Glomerular visceral epithelial cell (primary cell): ENCODE measurements around the gene FAM3B.
A peak's percentile ranks its signal among the peaks of the same experiment; 100 is the strongest.

Experiments used
- DNase-seq: peaks from one replicate; pipeline ENCODE4 v3.0.0-alpha.2; 2016; ENCODE audit errors: extremely low spot score

Gene FAM3B

DNA sequence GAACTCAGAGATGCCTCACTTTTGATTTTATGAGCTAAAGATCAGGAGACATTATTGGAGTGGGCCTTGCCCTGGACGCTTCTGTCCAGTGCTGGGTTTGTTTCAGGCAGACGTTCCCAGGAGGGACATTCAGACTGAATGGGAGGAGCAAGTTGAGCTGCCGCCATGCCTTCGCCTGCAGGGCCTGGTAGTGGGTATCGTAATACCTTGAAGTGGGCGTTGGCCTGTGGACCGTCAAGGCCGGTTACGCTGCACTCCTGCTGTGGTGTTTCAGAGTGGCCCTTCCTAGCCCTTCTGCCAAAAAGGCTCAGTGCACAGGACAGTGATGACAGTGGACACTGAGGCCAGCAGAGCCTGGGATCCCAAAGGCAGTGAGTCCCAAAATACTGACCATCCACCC lies 1.6 kb downstream of the FAM3B start:
- no peak for DNase-seq

DNA sequence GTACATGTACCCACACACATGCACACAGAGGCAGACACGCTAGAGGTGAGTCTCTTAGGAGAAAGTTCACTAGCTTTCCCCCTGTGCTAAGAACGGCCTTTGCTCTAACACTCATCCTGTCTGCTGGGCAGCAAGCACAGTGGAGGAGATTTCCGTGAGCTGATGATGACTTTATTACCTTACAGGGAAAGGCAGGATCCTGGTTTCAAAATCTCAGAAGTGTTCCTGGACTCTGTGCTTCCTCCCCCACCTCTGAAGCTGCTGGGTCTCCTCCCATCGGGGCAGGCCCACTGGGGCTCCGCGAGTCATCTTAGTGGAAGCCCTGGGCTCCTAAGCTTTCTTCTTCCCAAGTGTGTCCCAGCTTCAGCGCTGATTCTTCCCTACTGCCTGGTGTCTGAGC lies 2.7 kb downstream of the FAM3B start:
- DNase-seq: no peak

DNA sequence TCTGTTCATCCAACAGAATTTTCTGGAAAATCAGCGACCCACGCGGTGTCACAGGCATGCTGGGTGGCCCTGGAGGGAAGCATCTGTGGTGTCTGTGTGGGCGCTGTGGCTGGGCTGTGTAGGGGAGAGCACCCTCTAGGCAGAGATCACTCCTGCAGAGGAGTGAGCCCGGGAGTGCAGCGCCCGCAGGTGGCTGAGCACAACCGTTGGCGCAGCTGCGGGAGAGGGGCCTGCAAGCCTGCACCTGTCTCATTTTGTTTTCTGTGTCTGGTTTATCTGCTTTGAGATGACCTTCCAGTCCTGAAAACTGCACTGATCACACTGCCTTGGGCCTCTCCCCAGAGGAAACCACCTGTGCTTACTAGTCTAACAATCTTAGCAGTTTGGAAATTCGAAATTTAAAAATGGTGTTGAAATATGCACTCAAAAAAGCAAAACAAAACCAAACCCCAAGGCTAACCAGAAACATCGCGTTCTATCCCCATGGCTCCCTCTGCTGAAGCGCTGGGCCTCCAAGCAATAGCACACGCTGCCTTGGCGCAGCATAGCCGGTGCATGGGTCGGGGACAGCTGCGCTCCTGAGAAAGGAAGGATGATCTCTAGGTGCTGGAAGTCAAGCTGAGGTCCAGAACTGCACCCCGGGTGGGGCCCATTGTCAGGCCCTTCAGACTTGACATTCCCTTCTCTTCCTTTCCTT lies 4.8 kb downstream of the FAM3B start:
- no peak for DNase-seq

- DNase-seq: no peak
Observed at GRCh38 chr21:41321908-41322495, 5.4 kb downstream of the FAM3B start.

DNA sequence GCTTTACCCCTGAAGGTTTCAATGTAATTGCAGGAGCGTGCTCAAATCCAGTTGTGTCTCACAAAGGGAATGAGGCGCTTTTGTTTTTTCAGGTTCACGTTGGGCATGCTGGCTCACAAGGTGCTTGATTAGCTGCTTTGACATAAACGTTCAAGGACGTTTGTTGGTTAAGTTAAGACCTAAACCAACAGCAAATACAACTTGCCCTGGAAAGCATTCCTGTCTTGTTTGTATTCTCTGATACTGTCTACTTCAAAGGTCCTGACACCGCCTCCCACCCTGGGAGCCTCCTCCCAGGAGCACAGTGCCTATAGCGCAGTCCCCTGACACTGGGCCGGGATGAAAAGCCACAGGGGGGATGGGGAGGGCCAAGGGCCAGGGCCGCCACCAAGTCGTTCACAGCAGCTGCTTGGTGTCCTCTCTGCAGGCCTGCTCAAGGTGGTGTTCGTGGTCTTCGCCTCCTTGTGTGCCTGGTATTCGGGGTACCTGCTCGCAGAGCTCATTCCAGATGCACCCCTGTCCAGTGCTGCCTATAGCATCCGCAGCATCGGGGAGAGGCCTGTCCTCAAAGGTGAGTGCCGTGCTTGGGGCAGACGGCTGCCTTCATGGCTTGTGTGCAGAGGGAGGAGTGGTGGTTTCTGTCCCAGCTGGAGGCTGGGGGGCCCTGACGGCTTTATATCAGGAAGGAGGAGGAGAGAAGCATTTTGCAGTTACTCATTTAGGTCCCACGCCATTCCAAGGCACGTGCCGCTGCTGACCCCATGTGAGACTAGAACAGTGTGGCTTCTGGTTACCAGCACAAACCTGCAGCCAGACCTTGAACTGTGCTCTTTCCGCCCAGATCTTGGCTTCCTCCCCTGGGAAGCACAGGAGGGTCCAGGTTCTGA lies 6.1 kb downstream of the FAM3B start:
- no peak for DNase-seq

- DNase-seq: no peak
Observed at GRCh38 chr21:41325138-41325912, 8.7 kb downstream of the FAM3B start.

GRCh38 chr21:41326414-41327080 lies 9.9 kb downstream of the FAM3B start:
- DNase-seq: no peak

- no peak for DNase-seq
Observed at GRCh38 chr21:41327753-41328152, 11.2 kb downstream of the FAM3B start.

DNA sequence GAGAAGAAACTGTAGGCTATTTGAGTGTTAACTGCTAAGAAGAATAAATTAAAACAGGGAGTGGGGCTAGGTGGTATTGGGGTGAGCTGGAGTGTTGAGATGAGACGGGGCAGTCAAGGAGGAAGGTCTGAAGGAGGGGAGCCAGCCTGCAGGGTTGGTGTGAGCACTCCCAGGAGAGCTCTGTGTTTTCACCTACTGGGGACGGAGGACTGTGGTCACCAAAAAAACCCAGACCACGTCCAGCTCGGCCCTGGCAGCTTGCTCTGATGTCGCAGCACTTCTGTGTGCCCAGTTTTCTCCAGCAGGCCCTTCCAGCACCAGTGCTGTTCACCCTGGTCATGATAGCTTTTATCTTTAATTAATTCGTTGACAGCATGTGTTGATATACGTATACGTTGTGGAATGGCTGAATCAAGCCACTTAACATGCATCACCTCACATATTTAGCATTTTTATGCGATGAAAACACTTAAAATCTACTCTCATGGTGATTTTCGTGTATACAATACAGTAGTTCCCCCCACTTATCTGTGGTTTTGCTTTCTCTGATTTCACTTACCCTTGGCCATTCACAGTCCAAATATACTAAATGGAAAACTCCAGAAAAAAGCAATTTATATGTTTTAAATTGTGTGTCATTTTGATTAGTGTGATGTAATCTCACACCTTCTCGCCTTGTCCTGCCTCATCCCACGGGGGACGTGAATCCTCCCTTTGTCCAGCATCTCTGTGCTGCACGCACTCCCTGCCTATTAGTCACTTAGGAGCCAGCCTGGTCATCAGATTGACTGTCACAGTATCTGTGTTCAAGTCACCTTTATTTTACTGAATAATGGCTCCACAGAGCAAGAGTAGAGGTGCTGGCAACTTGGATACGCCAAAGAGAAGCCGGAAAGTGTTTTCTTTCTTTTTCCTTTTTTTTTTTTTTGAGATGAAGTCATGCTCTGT lies 12.3 kb downstream of the FAM3B start:
- DNase-seq: peak; percentile 46

- DNase-seq: no peak
Observed at GRCh38 chr21:41333752-41334151, 17.2 kb downstream of the FAM3B start.

DNA sequence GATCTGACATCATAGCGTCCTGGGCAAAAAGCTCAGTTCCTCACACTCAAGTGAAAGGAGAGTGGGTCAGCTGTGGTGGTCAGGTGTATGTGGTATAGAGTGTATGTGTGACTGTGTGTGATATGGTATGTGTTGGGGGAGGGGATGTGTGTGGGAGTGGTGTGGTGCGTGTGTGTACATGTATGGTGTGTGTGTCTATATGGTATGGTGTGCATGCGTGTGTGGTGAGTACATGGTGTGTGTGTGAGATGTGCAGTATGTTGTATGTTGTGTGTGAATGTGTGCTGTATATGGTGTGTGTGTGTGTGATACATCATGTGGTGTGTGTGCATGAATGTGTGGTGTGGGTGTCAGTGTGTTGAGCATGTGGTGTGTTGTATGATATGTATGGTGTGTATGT lies 20.9 kb downstream of the FAM3B start:
- DNase-seq: no peak

- DNase-seq: no peak
Observed at GRCh38 chr21:41338455-41338854, 21.9 kb downstream of the FAM3B start.

DNA sequence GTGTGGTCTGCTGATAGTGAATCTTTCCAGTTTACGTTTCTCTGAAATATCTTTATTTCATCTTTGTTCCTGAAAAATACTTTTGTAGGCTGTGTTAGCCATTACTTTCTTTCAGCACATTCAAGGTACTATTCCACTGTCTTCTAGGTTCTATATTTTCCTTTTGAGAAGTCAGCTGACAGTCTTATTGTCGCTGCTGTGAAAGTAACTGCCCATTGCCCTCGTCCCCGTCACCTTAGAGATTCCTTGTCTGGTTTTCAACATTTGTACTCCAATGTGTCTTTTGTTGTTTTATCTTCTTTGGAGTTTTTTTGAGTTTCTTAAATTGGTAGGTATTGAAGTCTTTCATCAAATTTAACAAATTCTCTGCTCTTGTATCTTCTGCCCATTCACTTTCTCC lies 25.4 kb downstream of the FAM3B start:
- no peak for DNase-seq

DNA sequence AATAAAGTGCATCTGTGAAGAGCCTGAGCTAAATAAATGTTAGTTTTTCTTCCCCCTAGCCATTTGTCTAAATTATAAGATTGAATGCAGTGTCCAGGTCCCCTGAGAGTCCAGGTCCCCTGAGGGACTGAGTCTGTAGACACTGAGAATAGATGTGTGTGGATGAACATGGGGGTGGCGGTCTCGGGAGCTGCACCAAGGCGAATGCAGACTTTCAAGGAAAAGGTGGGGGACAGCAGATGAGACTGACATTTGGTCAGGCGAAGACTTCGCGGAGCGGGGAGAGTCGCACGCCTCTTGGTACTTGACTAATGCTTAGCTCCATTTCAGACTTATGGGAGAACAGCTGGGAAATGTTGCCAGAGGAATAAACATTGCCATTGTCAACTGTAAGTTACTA lies 27.5 kb downstream of the FAM3B start:
- no peak for DNase-seq

DNA sequence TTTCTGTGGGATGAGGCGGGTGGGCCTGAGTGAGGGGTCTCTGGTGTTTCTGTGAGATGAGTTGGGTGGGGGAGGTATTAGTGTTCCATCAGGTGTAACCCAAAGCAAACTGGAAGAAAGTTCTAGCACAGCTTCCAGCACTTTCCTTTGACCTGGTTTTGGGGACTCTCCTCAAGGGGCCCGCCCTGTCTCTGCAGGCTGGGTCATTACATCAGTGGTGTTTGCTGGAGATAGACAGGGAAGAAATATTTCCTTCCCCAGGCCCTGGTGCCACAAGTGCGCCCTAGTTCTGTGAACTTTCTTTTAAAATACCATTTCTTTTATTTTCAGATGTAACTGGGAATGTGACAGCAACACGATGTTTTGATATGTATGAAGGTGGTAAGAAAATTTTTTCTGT lies 28.8 kb downstream of the FAM3B start:
- DNase-seq: no peak

GRCh38 chr21:41345934-41346685 lies 29.5 kb downstream of the FAM3B start:
- no peak for DNase-seq

GRCh38 chr21:41346758-41347157 lies 30.2 kb downstream of the FAM3B start:
- DNase-seq: no peak

DNA sequence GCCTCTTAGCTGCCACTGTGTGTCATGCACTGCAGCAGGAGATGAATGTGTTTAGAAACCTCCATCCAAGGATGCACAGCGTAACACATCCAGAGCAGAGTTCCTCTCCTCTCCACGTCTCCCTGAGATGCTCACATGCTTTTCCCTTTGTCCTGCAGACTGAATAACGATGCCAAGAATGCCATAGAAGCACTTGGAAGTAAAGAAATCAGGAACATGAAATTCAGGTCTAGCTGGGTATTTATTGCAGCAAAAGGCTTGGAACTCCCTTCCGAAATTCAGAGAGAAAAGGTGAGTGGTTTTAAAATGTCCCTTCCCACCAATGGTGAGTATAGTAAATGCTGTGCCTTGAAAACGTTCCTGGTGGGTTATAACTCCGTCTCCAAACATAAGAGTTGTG lies 31.8 kb downstream of the FAM3B start:
- DNase-seq: no peak

DNA sequence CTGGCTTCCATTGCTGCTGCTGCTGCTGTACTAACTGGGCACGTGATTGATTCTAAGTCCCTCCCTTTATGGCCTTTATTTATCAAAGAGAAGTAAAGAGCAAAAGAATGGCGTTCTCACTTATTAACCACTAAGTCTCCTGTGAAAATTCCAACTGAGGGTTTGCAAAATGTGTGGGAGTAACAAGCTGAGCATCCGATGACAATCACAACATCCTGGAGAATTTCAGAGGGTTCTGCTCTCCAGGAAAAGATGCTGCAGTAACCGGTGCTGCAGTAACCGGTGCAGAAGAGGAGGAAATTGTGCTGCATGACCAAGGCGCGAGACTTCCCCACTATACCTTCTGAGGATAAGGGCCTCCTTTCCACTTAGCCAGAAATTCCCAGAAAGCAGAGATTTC lies 32.5 kb downstream of the FAM3B start:
- no peak for DNase-seq
